Measurements from ENCODE around the gene EBPL. TPM values are rescaled to one million over a fixed set of nuclear protein-coding genes. Genes with fewer than 3 reads are reported as not detected.

The EBPL gene
- total and polyA plus RNA-seq, 2 of the 4 experiments (the other 2 are of a cell fraction) = 57.9 to 65.3 TPM

DNA sequence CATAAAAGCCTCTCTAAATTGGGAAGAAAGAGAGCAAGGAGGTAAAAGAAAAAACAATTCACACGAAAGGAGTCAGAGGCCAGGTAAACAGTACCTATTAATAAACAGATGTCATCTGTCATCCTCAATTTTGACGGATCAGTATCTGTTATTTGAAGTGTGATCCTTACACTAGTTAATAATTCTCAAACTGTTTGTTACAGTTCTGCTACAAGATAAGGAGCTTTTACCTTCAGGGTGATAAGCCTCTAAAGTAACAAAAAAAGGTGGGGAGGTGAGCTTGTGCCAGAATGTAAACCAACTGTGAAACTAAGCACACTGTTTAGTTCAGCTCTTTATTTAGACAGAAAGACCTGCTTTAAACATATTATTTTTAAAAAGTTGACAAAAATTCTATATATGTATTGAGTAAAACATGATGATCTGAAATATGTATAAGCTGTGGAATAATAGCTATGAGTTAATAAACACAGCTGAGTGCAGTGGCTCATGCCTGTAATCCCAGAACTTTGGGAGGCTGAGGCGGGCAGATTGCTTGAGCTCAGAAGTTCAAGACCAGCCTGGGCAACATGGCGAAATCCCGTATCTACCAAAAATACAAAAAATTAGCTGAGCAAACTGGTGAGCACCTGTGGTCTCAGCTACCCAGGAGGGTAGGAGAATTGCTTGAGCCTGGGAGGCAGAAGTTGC, 48.4 kb upstream of the EBPL start:
- Histone ChIP-seq H3K56ac (ENCODE audit: extremely low read depth, insufficient read depth, low read length) (no peak overlapping the region), H3K4ac (ENCODE audit: low read depth, low read length) (no peak overlapping the region), H3K9ac (ENCODE audit: low read depth, low read length) (no peak overlapping the region), H3K4me3 (ENCODE audit: insufficient read depth, low read depth, low read length) (no peak overlapping the region), H4K91ac (ENCODE audit: insufficient read depth, low read depth, low read length) (no peak overlapping the region), H3K27me3 (ENCODE audit: control insufficient read depth, insufficient read depth, low read length) (no peaks in the 10 kb centered on the region), H2AFZ (replicated peaks; ENCODE audit: low read length, poor library complexity) (no peak overlapping the region), H3K18ac (ENCODE audit: low read depth, low read length) (no peak overlapping the region), H3K27ac (ENCODE audit: insufficient read depth, low read length) (no peak overlapping the region), H3K79me1 (ENCODE audit: low read depth in 1 of 2, low read length in 2 of 2) (peaks cover 14 to 15% of the 10 kb centered on the region in 2 experiments), H2BK20ac (ENCODE audit: low read depth, low read length) (no peak overlapping the region), H4K5ac (ENCODE audit: low read depth, low read length) (no peak overlapping the region), H2BK120ac (ENCODE audit: low read depth, low read length) (no peak overlapping the region), H3K4me1 (ENCODE audit: control insufficient read depth, insufficient read depth, low read length) (no peaks in the 10 kb centered on the region), H3K14ac (replicated peaks; ENCODE audit: low read depth, low read length) (no peak overlapping the region), H2BK15ac (ENCODE audit: low read depth, low read length) (no peak overlapping the region), H3K36me3 (ENCODE audit: control insufficient read depth, insufficient read depth, low read length) (peaks cover 9% of the 10 kb centered on the region), H3K23ac (ENCODE audit: low read depth, low read length) (no peak overlapping the region), H2AK9ac (replicated peaks; ENCODE audit: low read depth, low read length, poor library complexity) (no peak overlapping the region), H4K20me1 (ENCODE audit: insufficient read depth, low read length) (no peaks in the 10 kb centered on the region), H3K9me3 (ENCODE audit: control insufficient read depth, insufficient read depth, low read length) (no peaks in the 10 kb centered on the region), H4K8ac (ENCODE audit: low read depth in 2 of 2, low read length in 2 of 2) (no peak overlapping the region), H3K9me1 (ENCODE audit: insufficient read depth, low read length) (no peaks in the 10 kb centered on the region; the same call in 1 of the 2 replicates), H2AK5ac (ENCODE audit: low read depth, low read length) (no peak overlapping the region), H3K4me2 (ENCODE audit: low read depth, low read length) (no peak overlapping the region), H2BK5ac (ENCODE audit: low read depth, low read length, poor library complexity, severe bottlenecking) (no peak overlapping the region)
- in situ Hi-C loops (cut with MboI; ENCODE audit: low sequenced_read_pairs) (no loop called here), intact Hi-C loops (cut with micrococcal nuclease) (no loop called here), dilution Hi-C loops (cut with HindIII; ENCODE audit: low sequenced_read_pairs, unreplicated experiment) (no loop called here)
- ChIA-PET CTCF (interaction anchor here (0.6 kb wide), 1 partner anchor 285 kb away, joined by 3 read pairs; no protein-coding TSS in a partner anchor), POLR2A (ENCODE audit: unreplicated experiment) (no interaction called here)
- BruUV-seq (replicated peaks) = no TSS peak
- no CpG with 5 or more reads among the region's 5 CpGs for WGBS, 2 experiments (ENCODE audit: extremely low coverage in 2 of 2, insufficient read length in 1 of 2)
- ATAC-seq (ENCODE audit: low read depth) (no peak), DNase-seq (no peak)
- TF ChIP-seq, protein P1, sequence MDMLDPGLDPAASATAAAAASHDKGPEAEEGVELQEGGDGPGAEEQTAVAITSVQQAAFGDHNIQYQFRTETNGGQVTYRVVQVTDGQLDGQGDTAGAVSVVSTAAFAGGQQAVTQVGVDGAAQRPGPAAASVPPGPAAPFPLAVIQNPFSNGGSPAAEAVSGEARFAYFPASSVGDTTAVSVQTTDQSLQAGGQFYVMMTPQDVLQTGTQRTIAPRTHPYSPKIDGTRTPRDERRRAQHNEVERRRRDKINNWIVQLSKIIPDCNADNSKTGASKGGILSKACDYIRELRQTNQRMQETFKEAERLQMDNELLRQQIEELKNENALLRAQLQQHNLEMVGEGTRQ (IDR thresholded peaks at IDR 0.05; ENCODE audit: low read depth, low read length) = no peak
- TF ChIP-seq CEBPB (IDR thresholded peaks at IDR 0.05; ENCODE audit: low read depth, low read length) = no peak
- TF ChIP-seq RAD21 (IDR thresholded peaks at IDR 0.05; ENCODE audit: low read length) = no peak
- TF ChIP-seq FOS (IDR thresholded peaks at IDR 0.05; ENCODE audit: low read depth, low read length) = no peak
- no peak for TF ChIP-seq RFX5 (IDR thresholded peaks at IDR 0.05; ENCODE audit: low read depth, low read length)
- no peak for TF ChIP-seq NFE2L2 (IDR thresholded peaks at IDR 0.05; ENCODE audit: low read depth, low read length)
- TF ChIP-seq, protein P2, sequence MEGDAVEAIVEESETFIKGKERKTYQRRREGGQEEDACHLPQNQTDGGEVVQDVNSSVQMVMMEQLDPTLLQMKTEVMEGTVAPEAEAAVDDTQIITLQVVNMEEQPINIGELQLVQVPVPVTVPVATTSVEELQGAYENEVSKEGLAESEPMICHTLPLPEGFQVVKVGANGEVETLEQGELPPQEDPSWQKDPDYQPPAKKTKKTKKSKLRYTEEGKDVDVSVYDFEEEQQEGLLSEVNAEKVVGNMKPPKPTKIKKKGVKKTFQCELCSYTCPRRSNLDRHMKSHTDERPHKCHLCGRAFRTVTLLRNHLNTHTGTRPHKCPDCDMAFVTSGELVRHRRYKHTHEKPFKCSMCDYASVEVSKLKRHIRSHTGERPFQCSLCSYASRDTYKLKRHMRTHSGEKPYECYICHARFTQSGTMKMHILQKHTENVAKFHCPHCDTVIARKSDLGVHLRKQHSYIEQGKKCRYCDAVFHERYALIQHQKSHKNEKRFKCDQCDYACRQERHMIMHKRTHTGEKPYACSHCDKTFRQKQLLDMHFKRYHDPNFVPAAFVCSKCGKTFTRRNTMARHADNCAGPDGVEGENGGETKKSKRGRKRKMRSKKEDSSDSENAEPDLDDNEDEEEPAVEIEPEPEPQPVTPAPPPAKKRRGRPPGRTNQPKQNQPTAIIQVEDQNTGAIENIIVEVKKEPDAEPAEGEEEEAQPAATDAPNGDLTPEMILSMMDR (conservative IDR thresholded peaks at IDR 0.05; ENCODE audit: low read depth, low read length) = no peak
- no peak for TF ChIP-seq RCOR1 (IDR thresholded peaks at IDR 0.05; ENCODE audit: insufficient replicate concordance, low read length)
- TF ChIP-seq SMC3 (IDR thresholded peaks at IDR 0.05; ENCODE audit: low read depth, low read length) = no peak
- TF ChIP-seq MXI1 (IDR thresholded peaks at IDR 0.05; ENCODE audit: borderline replicate concordance, low read depth, low read length) = no peak
